Middle frontal gyrus (tissue), 1 donor: ENCODE data around the gene ETNK2.

ENCODE experiments used
- DNase-seq: peaks from one replicate; pipeline ENCODE4 v3.0.0-alpha.2; 2015; ENCODE audit warnings: low spot score; ENCODE audit errors: extremely low spot score

ETNK2 gene

DNA sequence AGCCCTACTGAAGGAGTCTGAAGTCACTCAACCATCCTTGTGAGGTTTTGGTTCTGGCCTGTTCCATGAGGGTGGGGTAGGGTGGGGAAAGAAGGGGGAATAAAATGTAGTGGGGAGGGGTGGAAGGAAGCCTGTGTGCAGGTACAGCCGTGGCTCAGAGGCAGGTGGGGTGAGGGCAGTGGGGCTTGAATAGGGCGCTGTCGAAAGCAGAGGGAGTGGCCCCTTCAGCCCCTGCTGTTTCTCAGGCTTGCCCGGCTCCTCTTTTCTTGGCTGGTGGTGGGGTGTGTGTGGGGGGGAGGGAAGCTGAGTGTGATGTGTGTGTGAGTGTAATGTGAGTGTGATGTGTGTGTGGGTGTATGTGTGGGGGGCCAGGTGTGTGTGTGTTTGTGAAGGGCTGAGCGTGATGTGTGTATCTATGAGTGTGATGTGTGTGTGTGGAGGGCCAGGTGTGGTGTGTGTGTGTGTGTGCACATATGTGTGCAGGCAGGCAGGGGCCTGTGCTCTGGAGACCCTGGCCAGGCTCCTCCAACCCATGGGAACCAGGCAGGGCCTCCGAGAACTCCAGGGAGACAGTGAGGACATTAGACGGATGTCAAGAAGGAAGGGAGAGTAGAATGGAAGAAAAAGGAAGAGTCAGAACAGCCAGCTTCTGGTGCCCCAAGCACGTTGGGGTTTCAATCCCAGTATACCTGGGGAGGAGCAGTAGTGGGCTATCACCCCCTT, 69.9 kb downstream of the ETNK2 start:
- no peak for DNase-seq

DNA sequence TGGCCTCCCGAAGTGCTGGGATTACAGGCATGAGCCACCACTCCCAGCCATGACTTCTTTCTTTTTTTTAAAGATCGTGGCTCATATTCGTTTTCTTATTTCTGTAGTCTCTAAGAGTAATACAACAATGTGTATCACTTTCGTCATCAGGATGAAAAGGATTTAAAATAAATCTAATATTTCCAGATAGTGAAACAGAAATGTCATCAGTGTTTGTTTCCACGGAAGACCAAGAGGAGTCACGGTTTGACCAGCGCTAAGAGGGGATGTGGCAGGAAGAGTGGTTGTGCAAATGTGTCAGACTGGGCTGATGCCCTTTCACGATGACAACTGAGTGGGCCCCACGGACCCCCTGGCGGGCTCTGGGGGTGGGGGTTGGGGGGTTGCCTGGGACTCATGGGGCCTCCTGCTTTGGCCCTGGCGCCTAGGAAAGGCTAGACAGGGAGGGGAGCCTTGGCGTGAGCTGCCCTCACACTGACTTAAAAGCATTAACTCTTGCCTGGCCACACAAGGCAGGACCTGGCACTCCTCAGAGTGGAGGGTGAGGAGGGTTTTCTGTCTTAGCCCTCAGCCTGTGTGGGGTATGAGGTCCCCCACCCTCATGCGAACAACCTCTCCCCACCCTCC, 70.6 kb downstream of the ETNK2 start:
- DNase-seq: no peak
